DMS79 (cell line): ENCODE measurements around the gene ZCCHC24.

ENCODE experiments used
- DNase-seq: peaks from one replicate; lab custom pipeline; 2025; lab: John Stamatoyannopoulos, UW

ZCCHC24 gene

DNA sequence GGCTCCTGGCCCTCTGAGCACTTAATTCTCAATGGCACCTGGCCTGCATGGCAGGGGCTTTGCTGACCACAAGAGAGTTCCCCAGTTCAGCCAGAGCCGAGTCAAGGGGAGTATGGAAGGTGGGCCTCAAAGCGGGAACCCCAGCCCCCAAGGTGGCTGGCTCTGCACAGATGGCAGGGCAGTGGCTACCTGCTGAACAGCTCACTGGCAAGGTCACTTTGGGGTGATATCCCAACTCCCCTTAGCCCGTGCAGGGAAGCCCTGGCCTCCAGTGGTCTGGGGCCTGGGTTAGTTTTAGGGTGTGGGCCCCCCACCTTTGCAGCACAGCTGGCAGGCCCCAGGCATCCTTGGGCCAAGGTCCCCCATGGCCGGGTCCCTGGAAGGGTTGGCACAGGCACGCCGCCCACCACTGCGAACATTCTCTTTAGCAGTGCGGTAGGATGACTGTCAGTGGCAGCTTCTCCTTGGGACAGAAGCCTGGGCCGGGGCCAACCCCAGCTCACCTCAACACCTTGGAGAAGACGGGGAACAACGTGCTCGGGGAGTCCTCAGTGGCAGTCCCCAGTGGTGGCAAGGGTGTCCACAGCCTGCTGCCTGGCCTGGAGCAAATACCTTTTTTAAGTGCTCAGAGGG lies 61.3 kb downstream of the ZCCHC24 start:
- DNase-seq, result no peak

GRCh38 chr10:79382491-79382941 lies 62.9 kb downstream of the ZCCHC24 start:
- no peak for DNase-seq

DNA sequence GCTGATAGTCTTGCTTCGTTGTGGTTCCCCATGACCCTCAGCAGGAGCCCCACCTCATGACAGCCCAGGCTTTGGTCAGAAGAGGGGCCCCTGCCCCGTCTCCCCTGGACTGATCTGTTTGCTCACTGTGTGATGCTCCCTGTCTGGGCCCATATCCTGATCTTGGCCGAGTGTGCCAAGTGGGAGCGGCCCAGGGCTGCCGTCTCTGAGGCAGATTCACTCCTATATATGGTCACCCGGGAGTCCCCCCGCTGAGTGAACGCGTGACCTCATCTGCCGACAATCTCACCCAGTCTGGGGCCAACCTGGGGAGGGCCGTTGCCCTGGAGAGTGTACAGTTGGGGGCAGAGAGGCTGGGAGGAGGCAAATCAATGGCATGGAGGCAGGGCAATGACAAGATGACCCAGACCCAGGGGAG lies 63.6 kb downstream of the ZCCHC24 start:
- DNase-seq, result no peak

- DNase-seq, result no peak
These were observed 64.3 kb downstream of the ZCCHC24 start for GRCh38 chr10:79380946-79381721.

GRCh38 chr10:79380125-79380945 lies 65.1 kb downstream of the ZCCHC24 start:
- DNase-seq, result no peak

- no peak for DNase-seq
These were observed 65.8 kb downstream of the ZCCHC24 start for GRCh38 chr10:79379512-79380124.

- DNase-seq, result no peak
These were observed 66.5 kb downstream of the ZCCHC24 start for GRCh38 chr10:79378647-79379511.

- DNase-seq, result no peak
These were observed 67.1 kb downstream of the ZCCHC24 start for GRCh38 chr10:79378383-79378646.

- DNase-seq, result no peak
These were observed 67.7 kb downstream of the ZCCHC24 start for GRCh38 chr10:79377557-79378382.

GRCh38 chr10:79376751-79377556 lies 68.5 kb downstream of the ZCCHC24 start:
- DNase-seq, result no peak

DNA sequence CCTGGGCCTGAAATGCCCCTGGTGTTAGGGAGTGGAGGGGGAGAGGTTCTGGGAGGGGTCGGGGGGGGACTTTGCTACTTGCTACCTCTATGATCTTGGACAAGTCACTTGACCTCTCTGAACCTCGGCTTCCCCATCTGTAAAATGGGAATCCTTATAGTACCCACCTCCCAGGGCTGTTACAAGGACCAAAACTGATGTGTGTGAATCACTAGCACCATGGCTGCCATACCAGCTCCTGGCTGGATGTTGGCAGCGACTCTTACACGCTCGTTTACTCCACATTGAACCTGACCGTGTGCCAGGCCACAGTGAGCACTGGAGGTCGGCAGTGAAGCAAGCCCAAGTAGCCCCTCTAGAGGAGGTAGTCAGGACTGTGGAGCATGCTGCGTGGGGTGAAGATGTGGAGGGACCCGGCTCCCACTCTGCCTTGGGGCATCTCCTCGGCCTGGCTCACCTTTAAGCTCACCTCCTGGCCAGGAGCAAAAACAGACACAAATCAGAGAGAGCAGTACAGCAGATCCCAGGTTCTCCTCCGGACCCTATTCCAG lies 69.3 kb downstream of the ZCCHC24 start:
- DNase-seq, result no peak

DNA sequence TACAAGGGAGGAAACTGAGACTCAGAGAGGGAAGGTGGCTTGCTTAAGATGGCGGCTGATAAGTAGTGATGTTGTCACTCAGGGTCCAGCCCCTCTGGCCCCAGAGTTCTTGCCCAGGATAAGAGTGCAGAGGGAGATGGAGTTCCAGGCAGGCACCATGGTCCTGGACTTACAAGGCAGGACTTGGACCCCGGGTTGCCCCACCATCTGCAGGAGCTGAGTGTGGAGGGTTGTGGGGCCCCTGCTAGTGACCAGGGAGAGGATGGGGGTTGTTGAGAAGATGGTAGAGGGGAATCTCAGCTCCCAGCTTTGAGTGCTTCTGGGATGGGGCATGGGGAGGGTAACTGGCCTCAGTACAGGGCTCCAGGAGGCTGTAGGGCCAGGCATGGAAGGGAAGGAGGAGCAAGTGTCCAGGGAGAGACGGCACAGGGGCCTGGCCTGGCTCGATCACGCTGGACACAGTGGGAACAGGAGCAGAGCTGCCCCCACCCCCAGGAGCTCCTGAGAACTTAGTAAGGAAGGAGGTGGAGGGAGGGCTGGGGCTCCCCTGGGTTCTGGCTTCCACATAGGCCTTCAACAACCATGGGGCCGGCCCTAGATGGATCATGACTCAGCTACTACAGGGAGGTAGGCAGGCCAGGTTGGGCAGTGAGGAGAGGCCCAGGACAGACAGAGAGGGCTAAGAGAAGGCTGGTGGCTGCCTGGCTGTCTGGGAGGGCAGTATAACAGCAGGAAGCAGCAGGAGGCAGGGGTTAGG lies 69.9 kb downstream of the ZCCHC24 start:
- DNase-seq, result no peak

DNA sequence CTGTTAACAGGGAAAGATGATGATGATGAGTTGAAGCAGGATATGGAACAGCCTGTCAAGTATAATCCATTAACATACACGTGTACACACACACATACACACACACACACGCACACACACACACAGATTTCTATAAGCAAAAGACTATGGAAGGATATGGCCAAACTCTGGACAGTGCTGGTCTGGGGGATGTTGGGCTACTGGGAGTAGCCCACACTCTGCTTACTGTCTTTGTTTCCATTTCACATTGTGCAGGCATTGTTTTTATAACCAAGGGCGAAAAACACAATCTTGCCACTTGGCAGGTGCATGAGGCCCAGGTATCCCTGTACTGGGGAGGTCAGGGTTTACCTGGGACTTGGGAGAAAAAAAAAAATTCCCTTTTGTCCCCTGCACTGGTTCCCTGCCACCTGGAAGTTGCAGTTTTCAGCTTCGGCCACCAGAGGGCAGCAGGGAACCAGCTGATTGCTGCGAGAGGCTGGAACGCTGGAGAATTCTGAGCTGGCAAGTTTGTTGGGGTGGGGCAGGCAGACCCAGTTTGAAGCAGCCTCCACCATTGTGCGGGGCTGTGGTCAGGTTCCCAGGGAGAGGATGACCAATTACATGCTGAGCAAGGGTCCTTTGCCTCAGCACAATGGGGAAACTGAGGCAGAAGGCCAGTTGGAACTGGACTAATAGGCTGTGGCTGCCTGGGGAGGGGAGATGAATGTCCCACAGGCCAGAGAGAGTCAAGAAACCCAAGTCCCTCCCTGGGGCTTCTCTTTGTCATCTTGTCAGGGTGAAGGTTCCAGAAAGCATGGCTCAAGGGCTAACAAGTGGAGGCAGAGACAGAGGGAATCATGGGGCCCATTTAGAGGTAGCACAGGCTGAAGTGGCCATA lies 70.9 kb downstream of the ZCCHC24 start:
- no peak for DNase-seq

DNA sequence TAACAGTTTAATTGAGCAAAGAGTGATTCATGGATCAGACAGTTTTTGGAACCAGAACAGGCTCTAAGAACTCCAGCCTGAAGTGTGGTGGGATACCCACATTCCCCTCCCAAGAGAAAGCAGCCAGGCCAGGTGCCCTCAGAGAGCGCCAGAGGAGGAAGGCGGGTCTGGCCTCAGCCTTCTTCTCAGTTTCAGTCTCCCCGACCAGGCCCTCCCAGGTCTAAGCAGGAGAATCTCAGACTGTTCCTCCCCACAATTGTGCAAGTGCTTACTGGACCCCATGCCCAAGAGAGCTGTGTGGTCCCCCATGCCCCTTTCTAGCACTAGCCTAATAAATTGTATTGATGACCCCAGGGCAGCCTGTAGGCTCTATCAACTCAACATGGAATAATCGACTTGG lies 72.6 kb downstream of the ZCCHC24 start:
- no peak for DNase-seq

- no peak for DNase-seq
These were observed 77.8 kb downstream of the ZCCHC24 start for GRCh38 chr10:79367426-79368189.

DNA sequence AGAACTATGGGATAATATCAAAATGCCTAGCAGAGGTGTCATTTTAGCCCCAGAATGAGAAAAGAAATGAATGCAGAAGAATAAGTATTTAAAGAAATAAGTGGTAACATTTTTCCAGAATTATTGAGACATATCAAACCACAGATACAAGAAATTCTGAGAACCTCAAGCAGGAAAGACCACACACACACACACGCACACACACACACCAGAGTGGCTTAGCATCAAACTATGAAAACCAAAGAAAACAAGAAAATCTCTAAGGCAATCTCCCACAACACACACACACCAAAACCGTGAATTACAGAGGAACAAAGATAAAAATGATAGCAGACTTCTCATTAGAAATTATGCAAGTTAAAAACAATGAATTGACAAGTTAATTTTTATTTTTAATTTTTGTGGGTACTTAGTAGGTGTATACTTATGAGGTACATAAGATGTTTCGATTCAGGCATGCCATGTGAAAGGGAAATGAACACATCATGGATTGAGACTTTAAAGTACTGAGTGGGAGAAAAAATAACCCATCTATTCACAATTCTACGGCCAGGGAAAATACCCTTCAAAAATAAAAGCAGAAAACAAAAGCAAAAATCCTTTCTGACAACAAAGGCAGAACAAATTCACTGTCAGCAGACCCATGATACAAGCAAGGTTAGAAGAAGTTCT lies 83.6 kb downstream of the ZCCHC24 start:
- DNase-seq, result no peak
